Measurements from ENCODE around the gene MAD1L1.
"Not testable (repeated sequence)": the region's sequence is repeated elsewhere in the genome, so short reads cannot be mapped to it uniquely, and the experiment has no call there.

MAD1L1 gene

DNA sequence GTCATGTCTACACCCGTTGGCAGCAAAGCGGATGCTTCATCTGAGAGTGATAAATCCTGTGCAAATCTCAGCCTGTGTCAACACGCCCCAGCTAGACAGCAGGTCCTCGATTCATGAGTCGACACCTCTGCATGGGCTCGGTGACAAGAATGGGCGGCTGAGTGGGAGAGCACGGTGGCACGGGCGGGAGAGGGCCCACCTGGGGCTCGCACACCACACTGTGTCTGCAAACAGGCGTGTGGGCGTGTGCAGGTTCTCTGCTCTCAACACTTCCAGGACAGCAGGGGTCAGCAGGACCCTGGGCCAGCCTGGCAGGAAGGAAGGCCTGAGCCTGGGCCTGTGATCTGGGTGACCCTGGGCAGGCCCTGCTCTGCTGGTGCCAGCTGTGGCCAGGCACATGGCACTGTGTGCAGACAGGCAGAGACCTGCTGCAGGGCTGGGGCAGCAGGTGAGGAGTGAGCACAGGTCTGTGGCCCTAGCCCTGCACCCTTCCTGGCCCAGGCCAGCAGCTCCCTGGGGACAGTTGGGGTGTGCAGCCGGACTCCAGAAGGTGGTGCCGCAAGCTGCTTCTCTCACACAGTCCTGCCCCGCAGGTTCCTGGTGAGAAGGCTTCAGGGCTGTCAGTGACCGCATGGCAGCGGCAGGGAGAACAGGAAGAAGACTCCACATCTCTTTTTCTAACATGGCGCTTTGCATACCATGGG lies 346.2 kb downstream of the MAD1L1 start:
- Histone ChIP-seq H3K9me3 (ENCODE audit: control insufficient read depth in 5 of 5, low read length in 5 of 5) (peaks cover 0 to 5% (median 0%) of the 10 kb centered on the region in 5 donors), H3K4me3 (ENCODE audit: low read depth in 1 of 5, low read length in 5 of 5) (no peak overlapping the region), H3K27ac (ENCODE audit: low read depth, low read length) (no peak overlapping the region), H3K27me3 (ENCODE audit: control insufficient read depth in 5 of 5, insufficient read depth in 4 of 5, low read length in 5 of 5) (no peaks in the 10 kb centered on the region), H3K9ac (ENCODE audit: low read length in 5 of 5) (no peak overlapping the region), H3K4me1 (ENCODE audit: control insufficient read depth in 5 of 5, insufficient read depth in 5 of 5, low read length in 5 of 5) (peaks cover 0 to 6% (median 0%) of the 10 kb centered on the region in 5 donors), H3K36me3 (ENCODE audit: control insufficient read depth in 5 of 5, insufficient read depth in 5 of 5, low read length in 5 of 5) (peaks cover 0 to 35% (median 25%) of the 10 kb centered on the region in 5 donors)

GRCh38 chr7:1885465-1886226 lies 347.1 kb downstream of the MAD1L1 start:
- Histone ChIP-seq H3K4me1 (ENCODE audit: control insufficient read depth in 5 of 5, insufficient read depth in 5 of 5, low read length in 5 of 5) (peaks cover 0 to 6% (median 0%) of the 10 kb centered on the region in 5 donors), H3K9me3 (ENCODE audit: control insufficient read depth in 5 of 5, low read length in 5 of 5) (peaks cover 0 to 5% (median 0%) of the 10 kb centered on the region in 5 donors), H3K36me3 (ENCODE audit: control insufficient read depth in 5 of 5, insufficient read depth in 5 of 5, low read length in 5 of 5) (peaks cover 0 to 35% (median 26%) of the 10 kb centered on the region in 5 donors), H3K27me3 (ENCODE audit: control insufficient read depth in 5 of 5, insufficient read depth in 4 of 5, low read length in 5 of 5) (no peaks in the 10 kb centered on the region), H3K27ac (ENCODE audit: low read depth, low read length) (no peak overlapping the region), H3K4me3 (ENCODE audit: low read depth in 1 of 5, low read length in 5 of 5) (no peak overlapping the region), H3K9ac (ENCODE audit: low read length in 5 of 5) (no peak overlapping the region)

GRCh38 chr7:1884583-1885350 lies 348.0 kb downstream of the MAD1L1 start:
- Histone ChIP-seq H3K27me3 (ENCODE audit: control insufficient read depth in 5 of 5, insufficient read depth in 4 of 5, low read length in 5 of 5) (no peaks in the 10 kb centered on the region), H3K9me3 (ENCODE audit: control insufficient read depth in 5 of 5, low read length in 5 of 5) (peaks cover 0 to 5% (median 2%) of the 10 kb centered on the region in 5 donors), H3K36me3 (ENCODE audit: control insufficient read depth in 5 of 5, insufficient read depth in 5 of 5, low read length in 5 of 5) (peaks cover 0 to 39% (median 27%) of the 10 kb centered on the region in 5 donors), H3K9ac (ENCODE audit: low read length in 5 of 5) (no peak overlapping the region), H3K27ac (ENCODE audit: low read depth, low read length) (no peak overlapping the region), H3K4me3 (ENCODE audit: low read depth in 1 of 5, low read length in 5 of 5) (no peak overlapping the region), H3K4me1 (ENCODE audit: control insufficient read depth in 5 of 5, insufficient read depth in 5 of 5, low read length in 5 of 5) (peaks cover 0 to 6% (median 0%) of the 10 kb centered on the region in 5 donors)

DNA sequence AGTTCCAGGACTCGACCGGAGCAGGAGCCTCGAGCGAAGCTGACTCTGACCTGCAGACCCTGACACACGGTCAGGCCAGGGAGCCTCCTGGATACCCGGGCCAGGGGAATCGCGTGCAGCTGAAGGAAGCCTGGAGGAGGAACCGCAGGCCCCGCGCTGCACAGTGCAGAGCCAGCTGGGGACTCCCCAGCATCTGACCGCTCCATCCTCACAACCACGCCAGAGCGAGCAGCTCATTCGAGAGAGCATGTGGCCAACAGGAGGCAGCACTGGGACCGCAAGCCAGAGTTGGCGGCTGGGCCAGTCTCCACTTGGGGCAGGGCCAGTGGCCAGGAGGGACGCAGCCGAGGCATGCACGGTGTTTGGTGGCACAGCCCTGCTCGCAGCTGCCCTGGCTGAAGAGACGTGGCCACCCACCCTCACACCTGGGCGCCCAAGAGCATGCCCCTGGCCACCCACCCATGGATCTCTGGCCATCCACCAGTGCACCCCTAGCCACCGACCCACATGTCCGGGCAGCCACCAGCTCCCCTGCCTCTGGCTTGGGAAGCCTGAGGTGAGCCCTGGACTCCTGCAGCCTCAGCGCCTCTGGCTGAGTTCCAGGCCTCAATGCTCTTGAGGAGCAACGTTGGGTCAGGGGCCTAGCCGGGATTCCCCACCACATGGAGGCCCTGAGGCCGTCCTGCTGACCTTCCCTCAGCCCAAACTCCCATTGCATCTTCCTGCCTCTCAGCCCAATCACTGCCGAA lies 348.7 kb downstream of the MAD1L1 start:
- Histone ChIP-seq H3K9me3 (ENCODE audit: control insufficient read depth in 5 of 5, low read length in 5 of 5) (peaks cover 0 to 5% (median 2%) of the 10 kb centered on the region in 5 donors), H3K9ac (ENCODE audit: low read length in 5 of 5) (no peak overlapping the region), H3K27ac (ENCODE audit: low read depth, low read length) (no peak overlapping the region), H3K4me1 (ENCODE audit: control insufficient read depth in 5 of 5, insufficient read depth in 5 of 5, low read length in 5 of 5) (peaks cover 0 to 6% (median 0%) of the 10 kb centered on the region in 5 donors), H3K27me3 (ENCODE audit: control insufficient read depth in 5 of 5, insufficient read depth in 4 of 5, low read length in 5 of 5) (no peaks in the 10 kb centered on the region), H3K4me3 (ENCODE audit: low read depth in 1 of 5, low read length in 5 of 5) (no peak overlapping the region), H3K36me3 (ENCODE audit: control insufficient read depth in 5 of 5, insufficient read depth in 5 of 5, low read length in 5 of 5) (peaks cover 0 to 35% (median 27%) of the 10 kb centered on the region in 5 donors)

- H3K9ac ChIP-seq (ENCODE audit: low read length in 5 of 5) = no peak overlapping the region
- H3K4me3 ChIP-seq (ENCODE audit: low read depth in 1 of 5, low read length in 5 of 5) = no peak overlapping the region
- H3K27me3 ChIP-seq (ENCODE audit: control insufficient read depth in 5 of 5, insufficient read depth in 4 of 5, low read length in 5 of 5) = no peaks in the 10 kb centered on the region
- H3K9me3 ChIP-seq (ENCODE audit: control insufficient read depth in 5 of 5, low read length in 5 of 5) = peaks cover 0 to 5% (median 3%) of the 10 kb centered on the region in 5 donors
- peaks cover 0 to 6% (median 0%) of the 10 kb centered on the region in 5 donors for H3K4me1 ChIP-seq (ENCODE audit: control insufficient read depth in 5 of 5, insufficient read depth in 5 of 5, low read length in 5 of 5)
- peaks cover 0 to 27% (median 19%) of the 10 kb centered on the region in 5 donors for H3K36me3 ChIP-seq (ENCODE audit: control insufficient read depth in 5 of 5, insufficient read depth in 5 of 5, low read length in 5 of 5)
- no peak overlapping the region for H3K27ac ChIP-seq (ENCODE audit: low read depth, low read length)
These were observed 349.5 kb downstream of the MAD1L1 start for GRCh38 chr7:1883031-1883761.

- H3K27me3 ChIP-seq (ENCODE audit: control insufficient read depth in 5 of 5, insufficient read depth in 4 of 5, low read length in 5 of 5) = no peaks in the 10 kb centered on the region
- H3K4me1 ChIP-seq (ENCODE audit: control insufficient read depth in 5 of 5, insufficient read depth in 5 of 5, low read length in 5 of 5) = peaks cover 0 to 6% (median 0%) of the 10 kb centered on the region in 5 donors
- no peak overlapping the region for H3K27ac ChIP-seq (ENCODE audit: low read depth, low read length)
- peaks cover 0 to 20% (median 12%) of the 10 kb centered on the region in 5 donors for H3K36me3 ChIP-seq (ENCODE audit: control insufficient read depth in 5 of 5, insufficient read depth in 5 of 5, low read length in 5 of 5)
- no peak overlapping the region for H3K9ac ChIP-seq (ENCODE audit: low read length in 5 of 5)
- H3K4me3 ChIP-seq (ENCODE audit: low read depth in 1 of 5, low read length in 5 of 5) = no peak overlapping the region
- peaks cover 0 to 10% (median 0%) of the 10 kb centered on the region in 5 donors for H3K9me3 ChIP-seq (ENCODE audit: control insufficient read depth in 5 of 5, low read length in 5 of 5)
These were observed 350.3 kb downstream of the MAD1L1 start for GRCh38 chr7:1882451-1882850.

GRCh38 chr7:1881946-1882345 lies 350.8 kb downstream of the MAD1L1 start:
- Histone ChIP-seq H3K27ac (ENCODE audit: low read depth, low read length) (no peak overlapping the region), H3K4me1 (ENCODE audit: control insufficient read depth in 5 of 5, insufficient read depth in 5 of 5, low read length in 5 of 5) (peaks cover 0 to 6% (median 0%) of the 10 kb centered on the region in 5 donors), H3K9ac (ENCODE audit: low read length in 5 of 5) (no peak overlapping the region), H3K4me3 (ENCODE audit: low read depth in 1 of 5, low read length in 5 of 5) (no peak overlapping the region), H3K9me3 (ENCODE audit: control insufficient read depth in 5 of 5, low read length in 5 of 5) (peaks cover 0 to 10% (median 0%) of the 10 kb centered on the region in 5 donors), H3K27me3 (ENCODE audit: control insufficient read depth in 5 of 5, insufficient read depth in 4 of 5, low read length in 5 of 5) (no peaks in the 10 kb centered on the region), H3K36me3 (ENCODE audit: control insufficient read depth in 5 of 5, insufficient read depth in 5 of 5, low read length in 5 of 5) (peaks cover 0 to 15% (median 7%) of the 10 kb centered on the region in 5 donors)

- peaks cover 0 to 10% (median 3%) of the 10 kb centered on the region in 5 donors for H3K4me1 ChIP-seq (ENCODE audit: control insufficient read depth in 5 of 5, insufficient read depth in 5 of 5, low read length in 5 of 5)
These were observed 356.1 kb downstream of the MAD1L1 start for GRCh38 chr7:1876641-1877040.

More at GRCh38 chr7:1876641-1877040, 356.1 kb downstream of the MAD1L1 start:
- H3K9ac ChIP-seq (ENCODE audit: low read length in 5 of 5); H3K9me3 ChIP-seq (ENCODE audit: control insufficient read depth in 5 of 5, low read length in 5 of 5); H3K4me3 ChIP-seq (ENCODE audit: low read depth in 1 of 5, low read length in 5 of 5); H3K27me3 ChIP-seq (ENCODE audit: control insufficient read depth in 5 of 5, insufficient read depth in 4 of 5, low read length in 5 of 5); H3K27ac ChIP-seq (ENCODE audit: low read depth, low read length): not testable (repeated sequence)
- peaks cover 0 to 11% (median 3%) of the 10 kb centered on the region in 5 donors for H3K36me3 ChIP-seq (ENCODE audit: control insufficient read depth in 5 of 5, insufficient read depth in 5 of 5, low read length in 5 of 5)

All from subcutaneous abdominal adipose tissue (tissue), 5 donors.